GM23338 (cell line): ENCODE data around the gene SYK. TPM values are rescaled to one million over a fixed set of nuclear protein-coding genes. Genes with fewer than 3 reads are reported as not detected.
"Not testable (repeated sequence)": the region's sequence is repeated elsewhere in the genome, so short reads cannot be mapped to it uniquely, and the experiment has no call there.

Experiments used
- ATAC-seq: fragments of 200-7000 bp; cut with Tn5 transposase; 3 replicates; pipeline ENCODE4 v1.9.1; 2020
- DNase-seq: peaks from one replicate; pipeline ENCODE4 v3.0.0-alpha.2; 2015; ENCODE audit warnings: low spot score
- H2AFZ ChIP-seq: fragments of 200-600 bp; sonication (generic); 2 replicates; pipeline ENCODE4 v1.8.0; 2016; ENCODE audit warnings: antibody characterized with exemption, mild to moderate bottlenecking, moderate library complexity
- H3F3A ChIP-seq: fragments of 200-600 bp; sonication (generic); replicated peaks from 2 replicates; pipeline ENCODE4 v1.8.0; 2017; ENCODE audit warnings: antibody characterized with exemption, mixed run types, low read depth
- H3K27ac ChIP-seq: fragments of 200-600 bp; sonication (generic); 2 replicates; pipeline ENCODE4 v1.6.1; 2016; ENCODE audit warnings: low read depth
- H3K27me3 ChIP-seq: fragments of 200-600 bp; sonication (generic); 2 replicates; pipeline ENCODE4 v1.8.0; 2016; ENCODE audit warnings: mild to moderate bottlenecking, mixed run types, moderate library complexity; ENCODE audit not compliant: insufficient read depth
- H3K36me3 ChIP-seq: fragments of 200-600 bp; sonication (generic); 2 replicates; pipeline ENCODE4 v1.8.0; 2016; ENCODE audit warnings: mild to moderate bottlenecking; ENCODE audit not compliant: insufficient read depth
- H3K4me1 ChIP-seq: fragments of 200-600 bp; sonication (generic); 2 replicates; pipeline ENCODE4 v1.8.0; 2016; ENCODE audit warnings: mild to moderate bottlenecking, moderate library complexity; ENCODE audit not compliant: insufficient read depth
- H3K4me2 ChIP-seq: fragments of 200-600 bp; sonication (generic); 2 replicates; pipeline ENCODE4 v1.7.1; 2017; ENCODE audit warnings: mixed run types
- H3K4me3 ChIP-seq: fragments of 200-600 bp; sonication (generic); 2 replicates; pipeline ENCODE4 v1.6.1; 2016; ENCODE audit warnings: mixed run types
- H3K79me2 ChIP-seq: fragments of 200-600 bp; sonication (generic); replicated peaks from 2 replicates; pipeline ENCODE4 v1.8.0; 2017; ENCODE audit warnings: mild to moderate bottlenecking; ENCODE audit not compliant: insufficient read depth
- H3K9me2 ChIP-seq: fragments of 200-600 bp; sonication (generic); 2 replicates; pipeline ENCODE4 v1.8.0; 2017; ENCODE audit not compliant: insufficient read depth
- H4K20me1 ChIP-seq: fragments of 200-600 bp; sonication (generic); replicated peaks from 2 replicates; pipeline ENCODE4 v1.8.0; 2017; ENCODE audit warnings: mild to moderate bottlenecking; ENCODE audit not compliant: insufficient read depth
- H3K27ac Mint-ChIP-seq: 2 replicates; pipeline ENCODE4 v1.8.0; 2020; ENCODE audit warnings: inconsistent platforms, mild to moderate bottlenecking, moderate library complexity, mixed read lengths
- H3K27me3 Mint-ChIP-seq: 3 replicates; pipeline ENCODE4 v1.8.0; 2022; ENCODE audit warnings: low read depth, mild to moderate bottlenecking, moderate library complexity, mixed read lengths, inconsistent platforms; ENCODE audit not compliant: insufficient read depth, poor library complexity
- H3K36me3 Mint-ChIP-seq: 3 replicates; pipeline ENCODE4 v1.8.0; 2021; ENCODE audit warnings: low read depth, mild to moderate bottlenecking, inconsistent platforms, moderate library complexity, mixed read lengths
- H3K4me1 Mint-ChIP-seq: 3 replicates; pipeline ENCODE4 v1.8.0; 2020; ENCODE audit warnings: mild to moderate bottlenecking, inconsistent platforms, mixed read lengths
- H3K4me3 Mint-ChIP-seq: 3 replicates; pipeline ENCODE4 v1.8.0; 2021; ENCODE audit warnings: moderate library complexity, mild to moderate bottlenecking, inconsistent platforms, mixed read lengths
- H3K9me3 Mint-ChIP-seq: 3 replicates; pipeline ENCODE4 v1.8.0; 2020; ENCODE audit warnings: moderate library complexity, mild to moderate bottlenecking, inconsistent platforms, mixed read lengths
- CREB1 ChIP-seq: fragments of 250-450 bp; sonication (Bioruptor Pico); IDR thresholded peaks from 2 replicates; pipeline ENCODE4 v1.5.0; 2020; ENCODE audit warnings: low read depth, mild to moderate bottlenecking, moderate library complexity
- EZH2 ChIP-seq: fragments of 200-600 bp; sonication (generic); IDR thresholded peaks from one replicate; pipeline ENCODE4 v1.8.0; 2017; ENCODE audit warnings: antibody characterized with exemption, mild to moderate bottlenecking, low read depth; ENCODE audit not compliant: unreplicated experiment
- EZH2phosphoT487 ChIP-seq: fragments of 200-600 bp; sonication (generic); IDR thresholded peaks from one replicate; pipeline ENCODE4 v1.8.1; 2018; ENCODE audit warnings: antibody characterized with exemption; ENCODE audit not compliant: unreplicated experiment
- NANOG ChIP-seq: IDR thresholded peaks from 2 replicates; pipeline ENCODE4 v1.6.1; 2016; ENCODE audit warnings: antibody characterized with exemption, borderline replicate concordance
- POLR2AphosphoS5 ChIP-seq: IDR thresholded peaks from 2 replicates; pipeline ENCODE4 v1.6.1; 2016; ENCODE audit warnings: antibody characterized with exemption, low read depth
- STAT1 ChIP-seq: IDR thresholded peaks from one replicate; pipeline ENCODE4 v1.6.1; 2016; ENCODE audit warnings: antibody characterized with exemption; ENCODE audit not compliant: unreplicated experiment
- ZNF114 ChIP-seq: fragments of 250-450 bp; sonication (Bioruptor Pico); IDR thresholded peaks from 2 replicates; pipeline ENCODE4 v1.5.0; 2020; ENCODE audit warnings: mild to moderate bottlenecking, moderate library complexity
- ZNF331 ChIP-seq: fragments of 250-450 bp; sonication (Bioruptor Pico); IDR thresholded peaks from 2 replicates; pipeline ENCODE4 v1.5.0; 2020; ENCODE audit warnings: low read depth, mild to moderate bottlenecking, moderate library complexity
- polyA plus RNA-seq: library from polyadenylated mRNA; unstranded; fragments of >200 nt; fragmentation: Nextera tagmentation; extraction: Ambion mirVana; gene quantifications from 2 replicates; pipeline ENCODE4 v1.2.1, GENCODE V29; 2016
- total RNA-seq: library from RNA; depleted of rRNA; stranded (reverse); fragments of >200 nt; shearing (Covaris generic); gene quantifications from 2 replicates; pipeline ENCODE4 v1.2.3, GENCODE V29; 2014
- TF ChIP-seq, protein P1 (sequence below): IDR thresholded peaks from 2 replicates; pipeline ENCODE4 v1.6.1; 2016; ENCODE audit warnings: antibody characterized with exemption
- TF ChIP-seq, protein P2 (sequence below), 2 experiments: fragments of 200-600 bp in 1 of 2; sonication (generic) in 1 of 2; conservative IDR thresholded peaks; 2 replicates each; pipeline versions ENCODE4 v1.5.1 to v1.6.1; 2016 to 2017; ENCODE audit warnings: antibody characterized with exemption in 2 of 2, low read depth in 2 of 2, mild to moderate bottlenecking in 2 of 2, moderate library complexity in 1 of 2

Gene SYK
- total and polyA plus RNA-seq, 2 experiments from 2014 or later = 1.5 to 5.8 TPM

DNA sequence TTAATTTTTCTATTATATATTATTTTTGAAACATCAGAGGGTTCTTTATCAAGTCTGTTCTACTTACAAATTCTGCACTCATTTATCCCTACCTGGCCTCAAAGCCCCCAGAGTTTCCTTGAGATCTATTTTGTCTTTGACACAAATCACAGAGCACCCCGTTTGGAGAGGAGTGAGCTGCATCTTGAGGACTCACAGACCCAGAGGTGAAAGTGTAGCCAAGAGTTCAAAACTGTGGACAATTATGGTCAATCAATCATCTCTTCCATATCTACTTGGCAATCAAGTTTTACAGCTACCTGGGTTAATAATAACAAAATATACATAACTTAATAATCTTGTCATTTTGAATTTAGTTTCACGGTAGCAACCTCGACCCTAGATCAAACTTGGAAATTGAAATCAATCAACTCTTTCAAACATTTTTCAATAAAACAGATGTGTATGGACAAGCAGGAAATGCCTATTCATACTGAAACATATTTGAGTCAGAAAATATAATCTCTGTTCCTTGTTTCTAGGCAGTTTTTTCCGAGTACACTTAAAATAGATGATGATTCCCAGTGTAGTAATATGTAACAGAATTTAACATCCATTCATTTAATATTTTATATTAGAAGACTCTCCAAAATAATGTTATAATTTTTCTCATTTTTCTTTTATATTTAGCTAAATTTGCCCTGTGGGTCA is 13.7 kb upstream of the SYK start (continued):
- TF ChIP-seq EZH2 = no peak
- TF ChIP-seq, protein P1, sequence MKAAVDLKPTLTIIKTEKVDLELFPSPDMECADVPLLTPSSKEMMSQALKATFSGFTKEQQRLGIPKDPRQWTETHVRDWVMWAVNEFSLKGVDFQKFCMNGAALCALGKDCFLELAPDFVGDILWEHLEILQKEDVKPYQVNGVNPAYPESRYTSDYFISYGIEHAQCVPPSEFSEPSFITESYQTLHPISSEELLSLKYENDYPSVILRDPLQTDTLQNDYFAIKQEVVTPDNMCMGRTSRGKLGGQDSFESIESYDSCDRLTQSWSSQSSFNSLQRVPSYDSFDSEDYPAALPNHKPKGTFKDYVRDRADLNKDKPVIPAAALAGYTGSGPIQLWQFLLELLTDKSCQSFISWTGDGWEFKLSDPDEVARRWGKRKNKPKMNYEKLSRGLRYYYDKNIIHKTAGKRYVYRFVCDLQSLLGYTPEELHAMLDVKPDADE = no peak

DNA sequence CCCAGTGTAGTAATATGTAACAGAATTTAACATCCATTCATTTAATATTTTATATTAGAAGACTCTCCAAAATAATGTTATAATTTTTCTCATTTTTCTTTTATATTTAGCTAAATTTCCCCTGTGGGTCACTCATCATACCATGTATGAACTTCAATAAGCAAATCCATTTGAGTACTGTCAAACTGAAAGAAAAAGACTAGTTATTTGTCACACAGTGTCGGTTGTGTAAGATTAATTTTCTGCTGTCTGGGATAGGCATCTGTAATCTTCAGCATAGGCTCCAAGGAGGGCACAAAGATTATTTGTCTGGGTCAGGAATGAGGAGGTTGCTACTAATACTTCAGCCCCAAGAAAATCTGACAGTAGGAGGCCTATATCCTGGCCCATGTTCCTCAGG is 13.1 kb upstream of the SYK start:
- not testable (repeated sequence) for H3K79me2 ChIP-seq, ATAC-seq, H3K36me3 ChIP-seq, H3K9me2 ChIP-seq, H3K36me3 Mint-ChIP-seq, H3F3A ChIP-seq, H3K9me3 Mint-ChIP-seq, H3K27me3 ChIP-seq, H3K27ac ChIP-seq, H3K27ac Mint-ChIP-seq, H4K20me1 ChIP-seq, H2AFZ ChIP-seq, H3K4me2 ChIP-seq, H3K4me3 ChIP-seq, DNase-seq, H3K4me3 Mint-ChIP-seq, H3K27me3 Mint-ChIP-seq
- peaks cover 12% of the 10 kb centered on the region for H3K4me1 ChIP-seq
- peaks cover 11% of the 10 kb centered on the region for H3K4me1 Mint-ChIP-seq

DNA sequence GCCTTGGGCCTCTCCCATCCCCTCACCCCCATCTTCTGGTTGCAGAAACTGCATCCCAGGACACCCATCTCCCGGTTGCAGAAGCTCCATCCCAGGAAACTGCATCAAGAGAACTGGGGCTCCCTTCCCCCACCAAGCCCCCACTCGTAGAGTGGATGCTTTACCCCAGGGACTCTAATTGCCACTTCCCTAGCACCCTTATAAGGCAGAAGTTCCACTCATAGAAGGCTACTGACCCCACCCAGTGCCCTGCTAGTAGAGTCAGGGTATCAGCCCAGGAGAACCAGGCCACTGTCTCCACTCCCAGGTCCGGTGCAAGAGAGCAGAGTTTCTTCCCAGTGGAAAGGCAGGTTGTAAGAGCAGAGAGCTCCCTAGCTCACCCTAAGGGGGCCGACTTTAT is 12.2 kb upstream of the SYK start:
- Histone ChIP-seq H3K4me3 (no peak overlapping the region), H2AFZ (no peak overlapping the region), H3K4me1 (peaks cover 6% of the 10 kb centered on the region), H3K27ac (no peak overlapping the region), H3F3A (no peaks in the 10 kb centered on the region), H3K36me3 (no peaks in the 10 kb centered on the region), H3K4me2 (no peak overlapping the region), H3K27me3 (no peaks in the 10 kb centered on the region), H3K79me2 (no peaks in the 10 kb centered on the region), H3K9me2 (no peaks in the 10 kb centered on the region), H4K20me1 (no peaks in the 10 kb centered on the region)
- peaks cover 3% of the 10 kb centered on the region; the same call in 1 of the 3 replicates for H3K4me1 Mint-ChIP-seq
- peaks cover 3% of the 10 kb centered on the region for H3K27me3 Mint-ChIP-seq
- no peak overlapping the region for H3K27ac Mint-ChIP-seq
- no peak for ATAC-seq
- no peak overlapping the region for H3K4me3 Mint-ChIP-seq
- H3K36me3 Mint-ChIP-seq = no peaks in the 10 kb centered on the region
- peaks cover 6% of the 10 kb centered on the region; the same call in 2 of the 3 replicates for H3K9me3 Mint-ChIP-seq
- no peak for DNase-seq
- TF ChIP-seq STAT1 = no peak
- no peak for TF ChIP-seq POLR2AphosphoS5
- TF ChIP-seq ZNF331 = no peak
- TF ChIP-seq, protein P1 = no peak
- TF ChIP-seq CREB1 (CRISPR knock-in tag) = no peak
- TF ChIP-seq, protein P2, sequence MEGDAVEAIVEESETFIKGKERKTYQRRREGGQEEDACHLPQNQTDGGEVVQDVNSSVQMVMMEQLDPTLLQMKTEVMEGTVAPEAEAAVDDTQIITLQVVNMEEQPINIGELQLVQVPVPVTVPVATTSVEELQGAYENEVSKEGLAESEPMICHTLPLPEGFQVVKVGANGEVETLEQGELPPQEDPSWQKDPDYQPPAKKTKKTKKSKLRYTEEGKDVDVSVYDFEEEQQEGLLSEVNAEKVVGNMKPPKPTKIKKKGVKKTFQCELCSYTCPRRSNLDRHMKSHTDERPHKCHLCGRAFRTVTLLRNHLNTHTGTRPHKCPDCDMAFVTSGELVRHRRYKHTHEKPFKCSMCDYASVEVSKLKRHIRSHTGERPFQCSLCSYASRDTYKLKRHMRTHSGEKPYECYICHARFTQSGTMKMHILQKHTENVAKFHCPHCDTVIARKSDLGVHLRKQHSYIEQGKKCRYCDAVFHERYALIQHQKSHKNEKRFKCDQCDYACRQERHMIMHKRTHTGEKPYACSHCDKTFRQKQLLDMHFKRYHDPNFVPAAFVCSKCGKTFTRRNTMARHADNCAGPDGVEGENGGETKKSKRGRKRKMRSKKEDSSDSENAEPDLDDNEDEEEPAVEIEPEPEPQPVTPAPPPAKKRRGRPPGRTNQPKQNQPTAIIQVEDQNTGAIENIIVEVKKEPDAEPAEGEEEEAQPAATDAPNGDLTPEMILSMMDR (conservative IDR thresholded peaks at IDR 0.05; ENCODE audit: low read depth in 2 of 2) = no peak
- TF ChIP-seq EZH2phosphoT487 = no peak
- TF ChIP-seq ZNF114 (CRISPR knock-in tag) = no peak
- no peak for TF ChIP-seq NANOG
